Liver (tissue), 9 donors: ENCODE results near the gene TSHB. TPM values are rescaled to one million over a fixed set of nuclear protein-coding genes. Genes with fewer than 3 reads are reported as not detected.

ENCODE experiments used
- DNase-seq: peaks from one replicate; pipeline ENCODE4 v3.0.0-alpha.2; 2017; ENCODE audit warnings: low spot score
- H3K27ac ChIP-seq, 2 donors: one replicate each; pipeline ENCODE4 v1.7.0; 2013; ENCODE audit warnings: inconsistent platforms in 2 of 2, low read length in 2 of 2, control low read depth in 1 of 2, low read depth in 1 of 2, mild to moderate bottlenecking in 1 of 2
- H3K27me3 ChIP-seq, 4 donors: one replicate each; pipeline versions ENCODE4 v1.6.1 to v1.7.0; 2013; ENCODE audit warnings: low read length in 3 of 4, inconsistent platforms in 1 of 4, mild to moderate bottlenecking in 1 of 4, moderate library complexity in 1 of 4; ENCODE audit not compliant: control insufficient read depth in 4 of 4, insufficient read depth in 4 of 4
- H3K36me3 ChIP-seq, 4 donors: one replicate each; pipeline versions ENCODE4 v1.6.1 to v1.7.0; 2013; ENCODE audit warnings: low read length in 3 of 4, mild to moderate bottlenecking in 3 of 4, low read depth in 1 of 4, moderate library complexity in 1 of 4; ENCODE audit not compliant: control insufficient read depth in 4 of 4, insufficient read depth in 3 of 4
- H3K4me1 ChIP-seq, 4 donors: one replicate each; pipeline versions ENCODE4 v1.6.1 to v1.7.0; 2013; ENCODE audit warnings: low read length in 3 of 4, mild to moderate bottlenecking in 3 of 4, moderate library complexity in 1 of 4; ENCODE audit not compliant: control insufficient read depth in 4 of 4, insufficient read depth in 4 of 4
- H3K4me3 ChIP-seq, 3 donors: one replicate each; pipeline versions ENCODE4 v1.6.1 to v1.7.0; 2013; ENCODE audit warnings: low read length in 3 of 3, control low read depth in 1 of 3, low read depth in 1 of 3, mild to moderate bottlenecking in 1 of 3
- H3K9ac ChIP-seq, 2 donors: one replicate each; pipeline ENCODE4 v1.7.0; 2013; ENCODE audit warnings: low read length in 2 of 2, mild to moderate bottlenecking in 2 of 2, moderate library complexity in 2 of 2, control low read depth in 1 of 2, low read depth in 1 of 2
- H3K9me3 ChIP-seq, 4 donors: one replicate each; pipeline versions ENCODE4 v1.6.1 to v1.7.0; 2013; ENCODE audit warnings: low read length in 3 of 4; ENCODE audit not compliant: control insufficient read depth in 4 of 4
- ATF3 ChIP-seq: IDR thresholded peaks from 2 replicates; pipeline ENCODE4 v1.6.1; 2016; ENCODE audit warnings: antibody characterized with exemption
- CTCF ChIP-seq: fragments of 150-350 bp; IDR thresholded peaks from 2 replicates; pipeline ENCODE4 v1.5.1; 2017; ENCODE audit warnings: improper control_type of control experiment, low read depth, low read length; ENCODE audit not compliant: missing input control
- EGR1 ChIP-seq, 2 donors: IDR thresholded peaks; 2 replicates each; pipeline ENCODE4 v1.6.1; 2016 to 2018; ENCODE audit warnings: antibody characterized with exemption in 2 of 2, low read depth in 2 of 2
- FOXA1 ChIP-seq: IDR thresholded peaks from 2 replicates; pipeline ENCODE4 v1.6.1; 2016; ENCODE audit warnings: antibody characterized with exemption
- GABPA ChIP-seq, 2 donors: IDR thresholded peaks in 1 of 2; conservative IDR thresholded peaks in 1 of 2; 2 replicates each; pipeline ENCODE4 v1.6.1; 2016; ENCODE audit warnings: antibody characterized with exemption in 2 of 2, mild to moderate bottlenecking in 1 of 2, moderate library complexity in 1 of 2
- HNF4A ChIP-seq, 2 donors: conservative IDR thresholded peaks; 2 replicates each; pipeline ENCODE4 v1.6.1; 2016; ENCODE audit warnings: antibody characterized with exemption in 2 of 2, mild to moderate bottlenecking in 2 of 2
- HNF4G ChIP-seq: IDR thresholded peaks from 2 replicates; pipeline ENCODE4 v1.6.1; 2016; ENCODE audit warnings: antibody characterized with exemption
- JUND ChIP-seq, 2 donors: IDR thresholded peaks; 2 replicates each; pipeline ENCODE4 v1.6.1; 2016; ENCODE audit warnings: antibody characterized with exemption in 2 of 2
- MAX ChIP-seq: IDR thresholded peaks from 2 replicates; pipeline ENCODE4 v1.6.1; 2016; ENCODE audit warnings: antibody characterized with exemption
- NR2F2 ChIP-seq: IDR thresholded peaks from 2 replicates; pipeline ENCODE4 v1.6.1; 2016; ENCODE audit warnings: antibody characterized with exemption
- RAD21 ChIP-seq, 2 donors: IDR thresholded peaks; 2 replicates each; pipeline ENCODE4 v1.6.1; 2016; ENCODE audit warnings: antibody characterized with exemption in 2 of 2, mild to moderate bottlenecking in 2 of 2
- REST ChIP-seq: IDR thresholded peaks from 2 replicates; pipeline ENCODE4 v1.6.1; 2016; ENCODE audit warnings: antibody characterized with exemption, mild to moderate bottlenecking
- RXRA ChIP-seq, 2 donors: IDR thresholded peaks; 2 replicates each; pipeline ENCODE4 v1.6.1; 2017 to 2018; ENCODE audit warnings: antibody characterized with exemption in 2 of 2, mild to moderate bottlenecking in 1 of 2
- TAF1 ChIP-seq: conservative IDR thresholded peaks from 2 replicates; pipeline ENCODE4 v1.6.1; 2016; ENCODE audit warnings: antibody characterized with exemption, mild to moderate bottlenecking
- YY1 ChIP-seq: IDR thresholded peaks from 2 replicates; pipeline ENCODE4 v1.6.1; 2016; ENCODE audit warnings: antibody characterized with exemption, mild to moderate bottlenecking
- ZBTB33 ChIP-seq: IDR thresholded peaks from 2 replicates; pipeline ENCODE4 v1.6.1; 2016; ENCODE audit warnings: antibody characterized with exemption
- WGBS: extraction: QIAGEN DNeasy Blood & Tissue Kit; methylation state at CpG from one replicate; pipeline ENCODE4 v1.1.7; 2013; 5-methylcytosine and 5-hydroxymethylcytosine counted together
- polyA plus RNA-seq, 2 donors: library from polyadenylated mRNA; stranded (reverse) in 1 of 2; unstranded in 1 of 2; fragments of 200-250 nt in 1 of 2; fragments of >200 nt in 1 of 2; fragmentation: Nextera tagmentation in 1 of 2; extraction: Ambion mirVana in 1 of 2; gene quantifications; one replicate each; pipeline versions ENCODE4 v1.2.1 to v1.2.3, GENCODE V29; 2013 to 2015
- total RNA-seq, 2 donors: library from RNA; depleted of rRNA; stranded (reverse); fragments of >200 nt; gene quantifications; one replicate each; pipeline ENCODE4 v1.2.3, GENCODE V29; 2014
- donor health status: healthy.
- donor health status: healthy.
- donor health status: healthy.
- donor health status: healthy.
- donor health status: healthy.

Gene TSHB
- total and polyA plus RNA-seq, 4 donors, result not detected

- H3K36me3 ChIP-seq, result no peaks in the 10 kb centered on the region
- H3K9ac ChIP-seq, result no peak overlapping the region
- TF ChIP-seq RAD21 (IDR thresholded peaks at IDR 0.05), result no peak
- no peak for TF ChIP-seq HNF4G
- TF ChIP-seq YY1, result no peak
- no peak for TF ChIP-seq GABPA (IDR thresholded peaks at IDR 0.05 in 1 of 2, conservative IDR thresholded peaks at IDR 0.05 in 1 of 2)
- no peak for TF ChIP-seq ATF3
- WGBS, result 84% methylated on average over 7 of the region's 7 CpGs
- H3K27ac ChIP-seq, result no peak overlapping the region
- H3K9me3 ChIP-seq, result peaks cover 0 to 3% (median 0%) of the 10 kb centered on the region in 4 donors
- no peaks in the 10 kb centered on the region for H3K27me3 ChIP-seq
- DNase-seq, result no peak
- H3K4me1 ChIP-seq, result no peaks in the 10 kb centered on the region
- no peak overlapping the region for H3K4me3 ChIP-seq
Observed at GRCh38 chr1:115063228-115063901, 33.7 kb downstream of the TSHB start.

- TF ChIP-seq TAF1 (no peak), YY1 (no peak), EGR1 (IDR thresholded peaks at IDR 0.05; ENCODE audit: low read depth in 2 of 2) (no peak), ZBTB33 (no peak), FOXA1 (no peak), NR2F2 (no peak), CTCF (no peak), HNF4G (no peak), MAX (no peak), GABPA (IDR thresholded peaks at IDR 0.05 in 1 of 2, conservative IDR thresholded peaks at IDR 0.05 in 1 of 2) (no peak), ATF3 (no peak), RXRA (IDR thresholded peaks at IDR 0.05) (no peak), JUND (IDR thresholded peaks at IDR 0.05) (no peak), REST (no peak), HNF4A (conservative IDR thresholded peaks at IDR 0.05) (no peak)
- WGBS, result 94% methylated on average over 3 of the region's 3 CpGs
- no peak overlapping the region for H3K27ac ChIP-seq
Observed at GRCh38 chr1:115064461-115064860, 34.8 kb downstream of the TSHB start.

More at GRCh38 chr1:115064461-115064860, 34.8 kb downstream of the TSHB start:
- Histone ChIP-seq H3K4me1 (no peaks in the 10 kb centered on the region), H3K9ac (no peak overlapping the region), H3K9me3 (peaks cover 0 to 3% (median 0%) of the 10 kb centered on the region in 4 donors), H3K36me3 (no peaks in the 10 kb centered on the region), H3K27me3 (no peaks in the 10 kb centered on the region), H3K4me3 (no peak overlapping the region)
- no peak for DNase-seq
